HCT116 (cell line): ENCODE results near the gene TMEM101. TPM values are rescaled to one million over a fixed set of nuclear protein-coding genes. Genes with fewer than 3 reads are reported as not detected.

ENCODE experiments used
- ATAC-seq: fragments of 200-7000 bp; cut with Tn5 transposase; 2 replicates; pipeline ENCODE4 v1.9.1; 2020; ENCODE audit warnings: mild to moderate bottlenecking, moderate library complexity
- BruUV-seq: library from RNA; stranded (reverse); fragments of 400-500 nt; replicated peaks from 2 replicates; lab custom pipeline; 2021; lab: Mats Ljungman, UMichigan
- CTCF ChIA-PET: fragments of 300-600 bp; sonication (Branson Sonifier 250); formaldehyde crosslinking; loops from one replicate; lab custom pipeline; 2021; ENCODE audit warnings: antibody characterized with exemption; lab: Charles Lee
- POLR2A ChIA-PET: fragments of 300-600, 350-600 bp; sonication (Branson Sonifier 250); formaldehyde crosslinking; loops from one replicate; lab custom pipeline; 2021; ENCODE audit warnings: antibody characterized with exemption; lab: Charles Lee
- RAD21 ChIA-PET, 2 experiments: fragments of 300-600 bp; sonication (Branson Sonifier 250); formaldehyde crosslinking; loops; one replicate each; lab custom pipeline; 2023; ENCODE audit warnings: low total read pairs in 2 of 2; ENCODE audit not compliant: uncharacterized antibody in 2 of 2, unreplicated experiment in 2 of 2, low non-redundant PET in 1 of 2; lab: Charles Lee
- DNase-seq: peaks from one replicate; pipeline ENCODE4 v3.0.0-alpha.2; 2010; ENCODE audit warnings: low read depth, low spot score
- H2AFZ ChIP-seq: fragments of 200-600 bp; shearing (Covaris generic), sonication (generic); 2 replicates; pipeline ENCODE4 v1.6.1; 2017; ENCODE audit warnings: low read depth, mixed run types, mixed read lengths, antibody characterized with exemption, low read length; ENCODE audit not compliant: poor library complexity, severe bottlenecking
- H3K27ac ChIP-seq: 2 replicates; pipeline ENCODE4 v1.5.1; 2012; ENCODE audit warnings: low read depth, low read length
- H3K27me3 ChIP-seq: fragments of 200-600 bp; sonication (generic); 2 replicates; pipeline ENCODE4 v1.6.1; 2016; ENCODE audit warnings: mixed run types, low read length, mixed read lengths; ENCODE audit not compliant: insufficient read depth
- H3K36me3 ChIP-seq, 2 experiments: fragments of 200-500 bp in 1 of 2; fragments of 200-600 bp in 1 of 2; sonication (Bioruptor generic) in 1 of 2; sonication (generic) in 1 of 2; 2 replicates each; pipeline versions ENCODE4 v1.5.1 to v1.6.1; 2014 to 2016; ENCODE audit warnings: low read length in 2 of 2, inconsistent platforms in 1 of 2, mixed read lengths in 1 of 2, mixed run types in 1 of 2; ENCODE audit not compliant: insufficient read depth in 2 of 2, control insufficient read depth in 1 of 2
- H3K4me1 ChIP-seq, 2 experiments: fragments of 200-600 bp in 1 of 2; sonication (generic) in 1 of 2; 2 replicates each; pipeline versions ENCODE4 v1.5.1 to v1.6.1; 2012 to 2017; ENCODE audit warnings: low read length in 2 of 2, inconsistent platforms in 1 of 2, mild to moderate bottlenecking in 1 of 2, mixed read lengths in 1 of 2, mixed run types in 1 of 2, moderate library complexity in 1 of 2; ENCODE audit not compliant: insufficient read depth in 2 of 2, control insufficient read depth in 1 of 2
- H3K4me2 ChIP-seq: fragments of 200-600 bp; sonication (generic); 2 replicates; pipeline ENCODE4 v1.6.1; 2017; ENCODE audit warnings: mixed run types, low read length, mixed read lengths
- H3K4me3 ChIP-seq, 2 experiments: fragments of 200-600 bp in 1 of 2; sonication (generic) in 1 of 2; replicated peaks in 1 of 2; 2 replicates each; pipeline ENCODE4 v1.5.1; 2011 to 2016; ENCODE audit warnings: low read length in 2 of 2, control low read depth in 1 of 2, low read depth in 1 of 2, mild to moderate bottlenecking in 1 of 2, mixed read lengths in 1 of 2, mixed run types in 1 of 2
- H3K79me2 ChIP-seq: fragments of 200-600 bp; sonication (generic); 2 replicates; pipeline ENCODE4 v1.6.1; 2017; ENCODE audit warnings: mild to moderate bottlenecking, mixed run types, low read length, moderate library complexity, mixed read lengths; ENCODE audit not compliant: insufficient read depth
- H3K9ac ChIP-seq: fragments of 200-600 bp; sonication (generic); 2 replicates; pipeline ENCODE4 v1.6.1; 2016; ENCODE audit warnings: low read length, mixed read lengths
- H3K9me2 ChIP-seq: fragments of 200-600 bp; sonication (generic), shearing (Covaris generic); 2 replicates; pipeline ENCODE4 v1.6.1; 2017; ENCODE audit warnings: mixed run types, mild to moderate bottlenecking, moderate library complexity; ENCODE audit not compliant: insufficient read depth
- H3K9me3 ChIP-seq, 2 experiments: fragments of 200-500 bp in 1 of 2; fragments of 200-600 bp in 1 of 2; sonication (Bioruptor generic) in 1 of 2; sonication (generic) in 1 of 2; 2 replicates each; pipeline ENCODE4 v1.6.1; 2014 to 2017; ENCODE audit warnings: low read length in 2 of 2, mixed read lengths in 2 of 2, inconsistent platforms in 1 of 2, low read depth in 1 of 2, mild to moderate bottlenecking in 1 of 2, mixed run types in 1 of 2, moderate library complexity in 1 of 2; ENCODE audit not compliant: control insufficient read depth in 1 of 2, insufficient read depth in 1 of 2
- H4K20me1 ChIP-seq: fragments of 200-600 bp; sonication (generic), shearing (Covaris generic); 2 replicates; pipeline ENCODE4 v1.6.1; 2017; ENCODE audit warnings: mixed run types, mild to moderate bottlenecking, moderate library complexity; ENCODE audit not compliant: insufficient read depth
- CBX3 ChIP-seq: IDR thresholded peaks from 2 replicates; pipeline ENCODE4 v1.6.1; 2012; ENCODE audit warnings: low read depth
- EZH2 ChIP-seq: fragments of 200-600 bp; sonication (generic); IDR thresholded peaks from 2 replicates; pipeline ENCODE4 v1.6.1; 2017; ENCODE audit warnings: antibody characterized with exemption, mixed run types
- JUND ChIP-seq: IDR thresholded peaks from 2 replicates; pipeline ENCODE4 v1.6.1; 2012
- POLR2A ChIP-seq: IDR thresholded peaks from 2 replicates; pipeline ENCODE4 v1.7.0; 2011; ENCODE audit warnings: borderline replicate concordance; ENCODE audit not compliant: insufficient read depth, insufficient read length; ENCODE audit errors: extremely low read depth
- POLR2AphosphoS5 ChIP-seq: IDR thresholded peaks from 2 replicates; pipeline ENCODE4 v1.6.1; 2011; ENCODE audit warnings: mild to moderate bottlenecking, low read depth, low read length, moderate library complexity
- YY1 ChIP-seq: IDR thresholded peaks from 2 replicates; pipeline ENCODE4 v1.6.1; 2011; ENCODE audit warnings: low read length, low read depth, moderate library complexity, mild to moderate bottlenecking; ENCODE audit not compliant: insufficient replicate concordance; ENCODE audit errors: extremely low read depth
- ZBTB33 ChIP-seq: IDR thresholded peaks from 2 replicates; pipeline ENCODE4 v1.6.1; 2011; ENCODE audit warnings: mild to moderate bottlenecking, low read length, moderate library complexity; ENCODE audit not compliant: insufficient replicate concordance; ENCODE audit errors: extremely low read depth
- ZFX ChIP-seq: fragments of 450-650 bp; IDR thresholded peaks from 2 replicates; pipeline ENCODE4 v1.6.1; 2017
- intact Hi-C: fragments of 100-400 bp; cut with micrococcal nuclease; formaldehyde crosslinking; loops from 2 replicates; pipeline ENCODE4 v1.10.0; 2022
- total RNA-seq: library from RNA; stranded (reverse); gene quantifications from one replicate; pipeline ENCODE4 v1.2.1, GENCODE V29; 2021; ENCODE audit not compliant: unreplicated experiment
- TF ChIP-seq, protein P1 (sequence below): IDR thresholded peaks from 2 replicates; pipeline ENCODE4 v1.6.1; 2012

TMEM101 gene
- total RNA-seq, 1 experiment from 2014 or later = 43.8 TPM

- TF ChIP-seq ZBTB33 = no peak
- TF ChIP-seq POLR2AphosphoS5 = no peak
- TF ChIP-seq, protein P1, sequence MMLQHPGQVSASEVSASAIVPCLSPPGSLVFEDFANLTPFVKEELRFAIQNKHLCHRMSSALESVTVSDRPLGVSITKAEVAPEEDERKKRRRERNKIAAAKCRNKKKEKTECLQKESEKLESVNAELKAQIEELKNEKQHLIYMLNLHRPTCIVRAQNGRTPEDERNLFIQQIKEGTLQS = no peak
- TF ChIP-seq ZFX = no peak
- TF ChIP-seq CBX3 = no peak
- TF ChIP-seq YY1 = no peak
- TF ChIP-seq EZH2 = no peak
Measured at GRCh38 chr17:43979011-43979410, 35.8 kb downstream of the TMEM101 start (continued).

- no TSS peak for BruUV-seq
- intact Hi-C loops = no loop called here
Measured at GRCh38 chr17:43978078-43978477, 36.7 kb downstream of the TMEM101 start.

More at GRCh38 chr17:43978078-43978477, 36.7 kb downstream of the TMEM101 start:
- DNase-seq (no peak), ATAC-seq (no peak)
- H3K4me1 ChIP-seq = no peaks in the 10 kb centered on the region
- no peak overlapping the region for H2AFZ ChIP-seq
- no peaks in the 10 kb centered on the region for H3K9me3 ChIP-seq
- no peaks in the 10 kb centered on the region for H3K27me3 ChIP-seq
- CTCF ChIA-PET = no interaction called here
- no peak overlapping the region for H3K9ac ChIP-seq
- H4K20me1 ChIP-seq = no peaks in the 10 kb centered on the region
- no peaks in the 10 kb centered on the region for H3K9me2 ChIP-seq
- POLR2A ChIA-PET = no interaction called here
- no peak overlapping the region for H3K27ac ChIP-seq
- no peaks in the 10 kb centered on the region for H3K36me3 ChIP-seq
- H3K4me2 ChIP-seq = no peak overlapping the region
- RAD21 ChIA-PET = no interaction called here
- no peak for TF ChIP-seq JUND
- TF ChIP-seq POLR2A = no peak
- no peak overlapping the region for H3K4me3 ChIP-seq
- H3K79me2 ChIP-seq = no peaks in the 10 kb centered on the region
